ENCODE data around the gene FOXG1. TPM values are rescaled to one million over a fixed set of nuclear protein-coding genes. Genes with fewer than 3 reads are reported as not detected.

The FOXG1 gene
- total RNA-seq, 1 experiment from 2014 or later, result not detected

DNA sequence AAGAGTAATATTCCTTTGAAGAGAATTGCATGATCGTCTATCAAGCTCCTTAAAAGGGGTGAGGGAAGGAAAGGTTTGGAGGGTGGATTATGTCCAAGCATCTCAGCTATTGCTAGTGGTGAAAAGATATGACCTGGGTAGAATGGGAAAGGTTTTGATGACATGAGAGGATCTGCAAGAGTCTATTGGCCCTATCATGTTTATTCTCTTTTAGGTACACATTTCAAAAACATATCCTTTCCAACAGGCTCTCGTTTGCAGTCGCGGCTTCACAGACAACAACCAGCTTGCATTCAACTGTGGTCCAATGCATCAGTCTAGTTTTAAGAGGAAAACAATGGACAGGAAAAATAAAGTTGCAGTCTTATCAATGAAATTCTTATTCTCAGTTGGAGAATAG, 17.1 kb downstream of the FOXG1 start:
- H3K4me2 ChIP-seq (ENCODE audit: low read length), result no peak overlapping the region
- H4K20me1 ChIP-seq (ENCODE audit: low read length), result no peaks in the 10 kb centered on the region
- H3K4me1 ChIP-seq (ENCODE audit: insufficient read depth, low read length), result no peaks in the 10 kb centered on the region
- intact Hi-C loops (cut with micrococcal nuclease), result no loop called here
- H2AFZ ChIP-seq (ENCODE audit: low read length), result no peak overlapping the region
- no peaks in the 10 kb centered on the region for H3K9me3 ChIP-seq (ENCODE audit: low read length)
- H3K4me3 ChIP-seq (ENCODE audit: low read length), result no peak overlapping the region
- H3K79me2 ChIP-seq (ENCODE audit: low read length), result no peaks in the 10 kb centered on the region
- POLR2A ChIA-PET (ENCODE audit: unreplicated experiment), result no interaction called here
- H3F3A ChIP-seq (ENCODE audit: low read length, unreplicated experiment), result no peaks in the 10 kb centered on the region
- peaks cover 78% of the 10 kb centered on the region for H3K27me3 ChIP-seq (ENCODE audit: low read length)
- CTCF ChIA-PET, result no interaction called here
- H3K9me2 ChIP-seq (replicated peaks; ENCODE audit: low read length), result no peaks in the 10 kb centered on the region
- BruUV-seq (replicated peaks), result no TSS peak
- H3K27ac ChIP-seq (ENCODE audit: low read length), result no peak overlapping the region
- no peak for DNase-seq
- ATAC-seq, result no peak
- H3K36me3 ChIP-seq (ENCODE audit: low read depth, low read length), result no peaks in the 10 kb centered on the region
- TF ChIP-seq EZH2phosphoT487 (IDR thresholded peaks at IDR 0.05; ENCODE audit: borderline replicate concordance, low read length), result no peak
- no peak for TF ChIP-seq CTCF (conservative IDR thresholded peaks at IDR 0.05; ENCODE audit: low read depth, low read length)
- TF ChIP-seq EZH2 (IDR thresholded peaks at IDR 0.05; ENCODE audit: low read length, unreplicated experiment), result no peak
- no peak overlapping the region for H3K9ac ChIP-seq (ENCODE audit: low read length)

DNA sequence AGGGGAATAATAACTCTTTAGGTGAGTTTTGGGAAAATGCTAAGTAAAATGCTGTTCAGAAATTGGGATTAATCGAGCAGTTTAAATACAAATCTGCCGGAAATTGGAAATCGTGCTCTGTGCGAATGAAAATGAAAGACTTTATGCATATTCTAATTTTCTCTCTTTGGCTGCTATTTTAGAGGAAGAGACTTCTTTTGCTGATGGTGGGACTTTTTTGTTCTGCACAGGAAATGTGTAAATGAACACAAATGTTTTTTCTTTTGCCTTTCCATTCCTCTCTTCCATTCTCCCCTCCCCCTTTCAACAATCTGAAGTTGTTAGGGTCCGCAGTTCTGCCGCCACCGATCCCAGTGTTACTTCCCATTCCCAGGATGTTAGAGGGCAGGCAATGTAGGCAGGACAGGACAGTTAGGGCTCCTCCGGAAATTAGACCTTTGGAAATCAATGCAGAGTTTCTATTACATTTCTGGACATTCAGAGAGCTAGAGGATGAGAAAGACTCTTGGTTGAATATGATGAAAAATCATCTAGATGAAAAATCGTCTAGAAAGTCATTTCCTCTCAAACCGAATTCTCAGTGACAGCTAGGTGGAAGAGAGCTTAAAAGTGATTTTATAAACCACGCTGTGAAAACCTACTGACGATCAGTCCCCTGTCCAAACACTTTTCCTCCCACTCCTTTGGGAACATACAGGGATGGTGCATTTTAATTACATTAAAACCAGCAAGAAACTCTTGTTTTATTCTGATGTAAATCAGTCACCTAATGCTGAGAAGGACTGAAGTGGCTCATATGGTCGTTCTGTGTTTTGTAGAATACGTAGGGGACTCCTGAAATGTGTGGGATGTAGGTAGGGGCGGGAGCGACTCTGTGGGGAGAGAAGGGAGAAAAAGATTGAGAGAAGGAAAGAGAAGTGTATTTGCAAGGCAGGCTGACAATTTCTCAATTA, 17.8 kb downstream of the FOXG1 start:
- no peaks in the 10 kb centered on the region for H3F3A ChIP-seq (ENCODE audit: low read length, unreplicated experiment)
- H3K27ac ChIP-seq (ENCODE audit: low read length), result no peak overlapping the region
- no peak overlapping the region for H2AFZ ChIP-seq (ENCODE audit: low read length)
- H3K36me3 ChIP-seq (ENCODE audit: low read depth, low read length), result no peaks in the 10 kb centered on the region
- H3K9ac ChIP-seq (ENCODE audit: low read length), result no peak overlapping the region
- TF ChIP-seq EZH2 (IDR thresholded peaks at IDR 0.05; ENCODE audit: low read length, unreplicated experiment) (no peak), CTCF (conservative IDR thresholded peaks at IDR 0.05; ENCODE audit: low read depth, low read length) (no peak), EZH2phosphoT487 (IDR thresholded peaks at IDR 0.05; ENCODE audit: borderline replicate concordance, low read length) (no peak)
- DNase-seq, result no peak
- H3K9me3 ChIP-seq (ENCODE audit: low read length), result no peaks in the 10 kb centered on the region
- intact Hi-C loops (cut with micrococcal nuclease), result no loop called here
- H3K4me1 ChIP-seq (ENCODE audit: insufficient read depth, low read length), result no peaks in the 10 kb centered on the region
- ATAC-seq, result no peak
- ChIA-PET CTCF (no interaction called here), POLR2A (ENCODE audit: unreplicated experiment) (interaction anchor here (0.5 kb wide), 1 partner anchor 10 kb away, joined by 6 read pairs; no protein-coding TSS in a partner anchor)
- H3K4me3 ChIP-seq (ENCODE audit: low read length), result no peak overlapping the region
- no peaks in the 10 kb centered on the region for H4K20me1 ChIP-seq (ENCODE audit: low read length)
- no peaks in the 10 kb centered on the region for H3K9me2 ChIP-seq (replicated peaks; ENCODE audit: low read length)
- no peak overlapping the region for H3K4me2 ChIP-seq (ENCODE audit: low read length)
- no TSS peak for BruUV-seq (replicated peaks)
- peaks cover 75% of the 10 kb centered on the region for H3K27me3 ChIP-seq (ENCODE audit: low read length)
- no peaks in the 10 kb centered on the region for H3K79me2 ChIP-seq (ENCODE audit: low read length)

Data from PC-3 (cell line).